Psoas muscle (tissue), 8 donors: ENCODE data around the gene CDC14A. TPM values are rescaled to one million over a fixed set of nuclear protein-coding genes. Genes with fewer than 3 reads are reported as not detected.

Source experiments
- ATAC-seq, 4 donors: fragments of 200-7000 bp; cut with Tn5 transposase; one replicate each; pipeline ENCODE4 v1.9.1; 2020; ENCODE audit warnings: moderate library complexity in 3 of 4, mild to moderate bottlenecking in 2 of 4
- DNase-seq, 2 donors: peaks; one replicate each; pipeline ENCODE4 v3.0.0-alpha.2; 2020
- H3K27ac ChIP-seq: fragments of 200-600 bp; one replicate; pipeline ENCODE4 v1.8.0; 2022
- H3K27me3 ChIP-seq, 3 donors: fragments of 200-600 bp in 1 of 3; one replicate each; pipeline versions ENCODE4 v1.6.1 to v1.8.0; 2013 to 2022; ENCODE audit warnings: low read length in 2 of 3, mild to moderate bottlenecking in 2 of 3, moderate library complexity in 1 of 3; ENCODE audit not compliant: insufficient read depth in 3 of 3
- H3K36me3 ChIP-seq, 2 donors: fragments of 200-600 bp in 1 of 2; one replicate each; pipeline versions ENCODE4 v1.6.1 to v1.8.0; 2013 to 2022; ENCODE audit warnings: low read depth in 1 of 2, mild to moderate bottlenecking in 1 of 2, moderate library complexity in 1 of 2; ENCODE audit not compliant: insufficient read depth in 1 of 2
- H3K4me1 ChIP-seq: fragments of 200-600 bp; one replicate; pipeline ENCODE4 v1.8.0; 2022
- H3K4me3 ChIP-seq: fragments of 200-600 bp; one replicate; pipeline ENCODE4 v1.8.0; 2022; ENCODE audit warnings: mild to moderate bottlenecking
- H3K9me3 ChIP-seq: fragments of 200-600 bp; one replicate; pipeline ENCODE4 v1.8.0; 2022
- WGBS, 3 donors: extraction: QIAGEN DNeasy Blood & Tissue Kit; methylation state at CpG; one replicate each; pipeline versions ENCODE4 v1.1.6 to v1.1.7; 2013; 5-methylcytosine and 5-hydroxymethylcytosine counted together
- intact Hi-C, 2 donors: fragments of 100-400 bp; cut with DNase I; formaldehyde crosslinking; loops; one replicate each; pipeline versions ENCODE4 v1.11.0 to v1.14.2; 2022
- polyA plus RNA-seq, 3 donors: library from polyadenylated mRNA; stranded (reverse); fragments of 200-250 nt; gene quantifications; one replicate each; pipeline ENCODE4 v1.2.3, GENCODE V29; 2013
- total RNA-seq, 4 donors: library from RNA; stranded (reverse); fragmentation: NEBNext Ultra II Directional in 2 of 4; extraction: Animal tissue kit (Norgen Biotek cat#: 25700) in 2 of 4; gene quantifications; one replicate each; pipeline versions ENCODE4 v1.2.1 to v1.2.4, GENCODE V29; 2021 to 2023
- TF ChIP-seq, protein P1 (sequence below): fragments of 200-600 bp; IDR thresholded peaks from one replicate; pipeline ENCODE4 v1.8.0; 2022; ENCODE audit warnings: antibody characterized with exemption
- donor health status: healthy with polysubstance abuse.
- donor health status: DM: no; HTN: no; CAD: no; lungs with moderate emphysema.
- donor health status: Bipolar disorder and iron deficiency.
- donor health status: healthy.
- donor health status: DM: yes; HTN: yes; CAD: no.
- donor health status: DM: no; HTN: no; CAD: no.
- donor health status: DM: no; HTN: no; CAD: no.
- donor health status: DM: yes; HTN: yes; CAD: no.

Gene CDC14A
- total and polyA plus RNA-seq, 7 donors = 0.44 to 5.5 (median 2.3) TPM

DNA sequence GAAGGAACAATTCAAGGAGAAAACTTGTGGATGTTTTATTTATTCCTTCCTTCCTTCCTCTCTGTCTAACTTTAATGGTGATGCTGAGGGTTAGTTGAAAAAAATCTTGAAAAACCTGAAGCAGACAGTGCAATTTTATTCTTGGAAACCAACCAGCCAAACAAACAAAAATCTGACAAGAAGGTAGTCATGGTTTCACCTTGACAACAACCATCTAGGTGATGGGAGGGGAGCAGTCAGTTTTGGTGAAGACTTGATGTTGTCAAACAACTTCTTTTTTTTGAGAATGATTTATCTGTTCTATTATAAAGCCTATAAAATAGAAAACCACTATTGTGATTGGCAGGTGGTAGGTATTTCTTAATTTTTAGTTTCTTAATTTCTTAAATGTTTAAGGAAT, 93.3 kb downstream of the CDC14A start:
- peaks cover 17% of the 10 kb centered on the region for H3K4me1 ChIP-seq
- TF ChIP-seq, protein P1, sequence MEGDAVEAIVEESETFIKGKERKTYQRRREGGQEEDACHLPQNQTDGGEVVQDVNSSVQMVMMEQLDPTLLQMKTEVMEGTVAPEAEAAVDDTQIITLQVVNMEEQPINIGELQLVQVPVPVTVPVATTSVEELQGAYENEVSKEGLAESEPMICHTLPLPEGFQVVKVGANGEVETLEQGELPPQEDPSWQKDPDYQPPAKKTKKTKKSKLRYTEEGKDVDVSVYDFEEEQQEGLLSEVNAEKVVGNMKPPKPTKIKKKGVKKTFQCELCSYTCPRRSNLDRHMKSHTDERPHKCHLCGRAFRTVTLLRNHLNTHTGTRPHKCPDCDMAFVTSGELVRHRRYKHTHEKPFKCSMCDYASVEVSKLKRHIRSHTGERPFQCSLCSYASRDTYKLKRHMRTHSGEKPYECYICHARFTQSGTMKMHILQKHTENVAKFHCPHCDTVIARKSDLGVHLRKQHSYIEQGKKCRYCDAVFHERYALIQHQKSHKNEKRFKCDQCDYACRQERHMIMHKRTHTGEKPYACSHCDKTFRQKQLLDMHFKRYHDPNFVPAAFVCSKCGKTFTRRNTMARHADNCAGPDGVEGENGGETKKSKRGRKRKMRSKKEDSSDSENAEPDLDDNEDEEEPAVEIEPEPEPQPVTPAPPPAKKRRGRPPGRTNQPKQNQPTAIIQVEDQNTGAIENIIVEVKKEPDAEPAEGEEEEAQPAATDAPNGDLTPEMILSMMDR = no peak
- no peak overlapping the region for H3K27ac ChIP-seq
- ATAC-seq = no peak
- intact Hi-C loops = no loop called here
- H3K36me3 ChIP-seq = no peaks in the 10 kb centered on the region
- DNase-seq = no peak
- H3K9me3 ChIP-seq = no peaks in the 10 kb centered on the region
- H3K4me3 ChIP-seq = no peak overlapping the region
- H3K27me3 ChIP-seq = no peaks in the 10 kb centered on the region

DNA sequence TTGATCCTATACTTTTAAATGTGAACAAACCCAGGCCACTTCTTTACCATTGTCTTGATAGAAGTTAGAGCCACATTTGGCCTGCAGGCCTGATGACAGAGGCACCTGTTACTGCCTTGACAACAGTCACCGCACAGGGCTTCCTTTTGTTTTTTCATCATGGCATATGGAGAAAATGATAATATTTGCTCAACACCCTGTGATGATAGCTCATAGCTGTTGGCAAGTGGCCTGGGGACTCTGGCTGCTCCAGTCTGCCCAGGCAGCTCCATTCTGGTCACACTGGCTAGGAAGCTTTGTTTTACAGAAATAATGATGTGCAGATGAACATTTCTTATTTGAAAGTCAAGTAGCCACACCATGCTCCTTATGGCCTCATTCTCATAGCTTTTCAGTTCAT, 96.1 kb downstream of the CDC14A start:
- Histone ChIP-seq H3K27me3 (no peaks in the 10 kb centered on the region), H3K9me3 (no peaks in the 10 kb centered on the region), H3K27ac (no peak overlapping the region), H3K36me3 (no peaks in the 10 kb centered on the region), H3K4me3 (no peak overlapping the region), H3K4me1 (peaks cover 22% of the 10 kb centered on the region)
- ATAC-seq (no peak), DNase-seq (no peak)
- intact Hi-C loops = no loop called here
- TF ChIP-seq, protein P1 = no peak
- 57 to 90% (median 76%) methylated on average over 1 of the region's 1 CpG for WGBS, 3 donors

DNA sequence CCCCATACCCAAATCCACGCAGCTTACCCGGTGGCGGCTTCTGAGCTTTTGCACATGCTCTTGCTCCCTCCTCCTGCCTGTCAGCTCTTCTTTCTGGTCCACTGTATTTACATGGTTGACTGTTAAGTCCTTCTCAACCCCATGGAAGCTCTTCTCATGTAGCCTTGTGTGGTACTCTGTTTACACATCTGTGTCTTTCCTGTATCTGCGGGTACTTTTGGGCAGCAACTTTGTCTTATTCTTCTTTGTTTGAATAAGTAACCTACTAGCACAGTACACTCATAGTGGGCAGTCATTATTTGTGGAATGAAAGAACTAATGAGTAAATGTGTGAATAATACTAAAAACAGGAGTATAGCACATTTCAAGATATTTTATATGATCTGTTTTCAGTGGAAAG, 97.2 kb downstream of the CDC14A start:
- Histone ChIP-seq H3K36me3 (no peaks in the 10 kb centered on the region), H3K4me3 (no peak overlapping the region), H3K27me3 (no peaks in the 10 kb centered on the region), H3K9me3 (no peaks in the 10 kb centered on the region), H3K27ac (no peak overlapping the region), H3K4me1 (peaks cover 11% of the 10 kb centered on the region)
- 80 to 85% (median 82%) methylated on average over 4 of the region's 4 CpGs for WGBS, 3 donors
- TF ChIP-seq, protein P1 = no peak
- ATAC-seq = no peak
- DNase-seq = no peak
- intact Hi-C loops = no loop called here

DNA sequence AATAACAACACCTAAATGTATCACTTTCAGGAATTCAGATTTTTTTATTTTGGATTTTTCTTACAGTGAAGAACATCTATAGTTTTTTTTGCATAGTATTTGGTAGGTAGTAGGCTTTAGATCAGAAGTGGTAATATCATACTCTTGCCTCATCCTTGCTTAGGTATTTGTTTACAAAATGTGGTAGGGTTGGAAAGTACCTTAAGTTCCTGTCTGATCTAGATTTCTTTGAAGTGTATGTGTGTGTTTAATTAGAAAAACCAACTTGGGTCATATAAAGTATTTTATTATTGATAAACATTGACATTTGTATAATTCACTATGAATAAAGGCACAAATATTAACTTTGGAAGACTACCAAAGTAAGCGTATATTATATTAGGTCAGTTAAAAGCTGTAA, 100.3 kb downstream of the CDC14A start:
- DNase-seq (no peak), ATAC-seq (peak in 1 of 4 donors; percentile 75)
- intact Hi-C loops = loop anchor here (5.0 to 10.0 kb wide), 3 partner anchors 188 to 648 kb away; partner anchors contain the start of genes RTCA (in 1 of the 2), SASS6 (in 1 of the 2) and TRMT13 (in 1 of the 2)
- H3K27ac ChIP-seq = no peak overlapping the region
- no peaks in the 10 kb centered on the region for H3K27me3 ChIP-seq
- H3K36me3 ChIP-seq = no peaks in the 10 kb centered on the region
- H3K4me3 ChIP-seq = no peak overlapping the region
- TF ChIP-seq, protein P1 = no peak
- no peaks in the 10 kb centered on the region for H3K9me3 ChIP-seq
- H3K4me1 ChIP-seq = peaks cover 9% of the 10 kb centered on the region
- 68 to 90% (median 72%) methylated on average over 1 of the region's 1 CpG for WGBS, 3 donors

DNA sequence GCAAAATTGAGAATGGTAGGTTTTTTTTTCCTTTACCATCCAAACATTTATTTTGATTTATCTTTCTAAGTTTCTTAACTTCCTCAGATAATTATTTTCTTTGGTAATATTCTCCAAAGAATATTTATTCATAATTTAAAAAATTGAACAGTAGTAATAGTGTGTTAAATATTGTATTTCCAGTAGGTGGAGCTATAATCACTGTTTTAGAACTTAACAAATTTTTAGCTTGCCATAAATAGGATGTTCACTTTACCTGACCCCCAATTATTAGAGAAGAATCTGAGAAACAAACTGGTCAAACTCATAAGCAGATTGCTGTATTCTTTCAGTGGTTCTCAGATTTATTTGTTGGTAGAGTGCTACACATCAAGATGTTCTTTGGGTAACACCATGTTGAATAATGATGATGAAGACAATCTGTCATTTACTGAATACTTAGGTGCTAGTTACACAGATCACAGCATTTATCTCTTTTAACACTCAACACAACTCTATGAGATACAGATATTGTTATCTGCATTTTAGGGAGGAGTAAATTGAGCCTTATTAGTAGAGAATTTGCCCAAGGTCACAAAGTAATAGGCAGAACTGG, 103.3 kb downstream of the CDC14A start:
- ATAC-seq = no peak
- Histone ChIP-seq H3K36me3 (no peaks in the 10 kb centered on the region), H3K9me3 (no peaks in the 10 kb centered on the region), H3K27me3 (no peaks in the 10 kb centered on the region), H3K27ac (no peak overlapping the region), H3K4me1 (peaks cover 13% of the 10 kb centered on the region), H3K4me3 (no peak overlapping the region)
- intact Hi-C loops = loop anchor here (5.0 to 10.0 kb wide), 3 partner anchors 191 to 651 kb away; partner anchors contain the start of gene RTCA (in 1 of the 2)
- no peak for DNase-seq
- TF ChIP-seq, protein P1 = peak; percentile 55
